Sigmoid colon (tissue), 7 donors: ENCODE results near the gene FASN. TPM values are rescaled to one million over a fixed set of nuclear protein-coding genes. Genes with fewer than 3 reads are reported as not detected.

Source experiments
- DNase-seq: peaks from one replicate; pipeline ENCODE4 v3.0.0-alpha.2; 2019
- H3K27ac ChIP-seq, 4 donors: fragments of 200-600 bp; sonication (generic); one replicate each; pipeline ENCODE4 v1.5.1; 2016 to 2019; ENCODE audit warnings: mild to moderate bottlenecking in 1 of 4
- H3K27me3 ChIP-seq, 3 donors: fragments of 200-600 bp; sonication (generic); one replicate each; pipeline ENCODE4 v1.5.1; 2019; ENCODE audit warnings: mild to moderate bottlenecking in 1 of 3
- H3K36me3 ChIP-seq, 4 donors: fragments of 200-600 bp; sonication (generic); one replicate each; pipeline ENCODE4 v1.5.1; 2016 to 2019
- H3K4me1 ChIP-seq, 4 donors: fragments of 200-600 bp; sonication (generic); one replicate each; pipeline ENCODE4 v1.5.1; 2017 to 2019
- H3K4me3 ChIP-seq, 4 donors: fragments of 200-600 bp; sonication (generic); one replicate each; pipeline ENCODE4 v1.5.1; 2017 to 2019; ENCODE audit warnings: mild to moderate bottlenecking in 2 of 4, moderate library complexity in 1 of 4
- H3K9me3 ChIP-seq, 4 donors: fragments of 200-600 bp in 3 of 4; sonication (generic) in 3 of 4; one replicate each; pipeline versions ENCODE4 v1.5.1 to v1.6.1; 2013 to 2019
- CTCF ChIP-seq, 4 experiments: fragments of 450-650 bp in 3 of 4; fragments of 200-600 bp in 1 of 4; IDR thresholded peaks; one replicate each; pipeline ENCODE4 v1.5.1; 2016 to 2019; ENCODE audit warnings: antibody characterized with exemption in 4 of 4, mild to moderate bottlenecking in 3 of 4, moderate library complexity in 2 of 4
- EP300 ChIP-seq, 4 donors: sonication (generic); formaldehyde crosslinking; IDR thresholded peaks; one replicate each; pipeline ENCODE4 v1.6.1; 2017; ENCODE audit warnings: antibody characterized with exemption in 4 of 4
- POLR2A ChIP-seq, 2 donors: fragments of 450-650 bp; IDR thresholded peaks; one replicate each; pipeline ENCODE4 v1.6.1; 2016; ENCODE audit warnings: antibody characterized with exemption in 2 of 2, mild to moderate bottlenecking in 2 of 2, moderate library complexity in 2 of 2
- POLR2AphosphoS5 ChIP-seq, 4 donors: sonication (generic); formaldehyde crosslinking; IDR thresholded peaks; one replicate each; pipeline ENCODE4 v1.6.1; 2017; ENCODE audit warnings: antibody characterized with exemption in 4 of 4
- WGBS, 2 donors: extraction: QIAGEN DNeasy Blood & Tissue Kit; methylation state at CpG; one replicate each; pipeline ENCODE4 v1.1.7; 2013; 5-methylcytosine and 5-hydroxymethylcytosine counted together
- intact Hi-C: fragments of 100-400 bp; cut with DNase I; formaldehyde crosslinking; loops from one replicate; pipeline ENCODE4 v1.15.1; 2023
- polyA plus RNA-seq, 3 donors: library from polyadenylated mRNA; stranded (reverse); fragments of 200-250 nt; gene quantifications; one replicate each; pipeline ENCODE4 v1.2.3, GENCODE V29; 2013
- total RNA-seq, 4 donors: library from RNA; depleted of rRNA; stranded (reverse); fragments of >200 nt; gene quantifications; one replicate each; pipeline ENCODE4 v1.1.0, GENCODE V29; 2016
- donor health status: healthy with polysubstance abuse.
- donor health status: Bipolar disorder and iron deficiency.
- donor health status: healthy.

FASN gene
- total and polyA plus RNA-seq, 7 donors, result 12.7 to 152 (median 18.0) TPM

GRCh38 chr17:82077617-82078358, 20.2 kb downstream of the FASN start:
- Histone ChIP-seq H3K9me3 (no peaks in the 10 kb centered on the region), H3K27ac (no peak overlapping the region), H3K36me3 (peaks cover 23 to 46% (median 34%) of the 10 kb centered on the region in 4 donors), H3K4me3 (no peak overlapping the region), H3K4me1 (no peaks in the 10 kb centered on the region), H3K27me3 (no peaks in the 10 kb centered on the region)
- intact Hi-C loops, result no loop called here
- TF ChIP-seq POLR2A (IDR thresholded peaks at IDR 0.05) (no peak), POLR2AphosphoS5 (IDR thresholded peaks at IDR 0.05) (no peak), EP300 (IDR thresholded peaks at IDR 0.05) (no peak), CTCF (IDR thresholded peaks at IDR 0.05) (no peak)
- DNase-seq, result no peak
- WGBS, 2 donors, result 73 to 81% methylated on average over 28 of the region's 28 CpGs

- no peaks in the 10 kb centered on the region for H3K27me3 ChIP-seq
- TF ChIP-seq CTCF (IDR thresholded peaks at IDR 0.05) (no peak), POLR2A (IDR thresholded peaks at IDR 0.05) (no peak), POLR2AphosphoS5 (IDR thresholded peaks at IDR 0.05) (no peak), EP300 (IDR thresholded peaks at IDR 0.05) (no peak)
- no peak overlapping the region for H3K4me3 ChIP-seq
- WGBS, 2 donors, result 85% methylated on average over 21 of the region's 21 CpGs
- intact Hi-C loops, result no loop called here
- H3K9me3 ChIP-seq, result no peaks in the 10 kb centered on the region
- H3K4me1 ChIP-seq, result no peaks in the 10 kb centered on the region
- peaks cover 18 to 38% (median 27%) of the 10 kb centered on the region in 4 donors for H3K36me3 ChIP-seq
- no peak overlapping the region for H3K27ac ChIP-seq
- no peak for DNase-seq
Observed at GRCh38 chr17:82076785-82077591, 21.0 kb downstream of the FASN start.

GRCh38 chr17:82076018-82076784, 21.8 kb downstream of the FASN start:
- WGBS, 2 donors, result 83 to 84% methylated on average over 25 of the region's 25 CpGs
- no peak for TF ChIP-seq POLR2A (IDR thresholded peaks at IDR 0.05)
- TF ChIP-seq EP300 (IDR thresholded peaks at IDR 0.05), result no peak
- TF ChIP-seq POLR2AphosphoS5 (IDR thresholded peaks at IDR 0.05), result no peak
- TF ChIP-seq CTCF (IDR thresholded peaks at IDR 0.05), result no peak
- no peaks in the 10 kb centered on the region for H3K9me3 ChIP-seq
- no peak overlapping the region for H3K27ac ChIP-seq
- no peak for DNase-seq
- peaks cover 14 to 30% (median 21%) of the 10 kb centered on the region in 4 donors for H3K36me3 ChIP-seq
- intact Hi-C loops, result no loop called here
- no peaks in the 10 kb centered on the region for H3K4me1 ChIP-seq
- no peaks in the 10 kb centered on the region for H3K27me3 ChIP-seq
- no peak overlapping the region for H3K4me3 ChIP-seq

- TF ChIP-seq EP300 (IDR thresholded peaks at IDR 0.05), result no peak
- TF ChIP-seq POLR2A (IDR thresholded peaks at IDR 0.05), result no peak
- no peak for TF ChIP-seq CTCF (IDR thresholded peaks at IDR 0.05)
- TF ChIP-seq POLR2AphosphoS5 (IDR thresholded peaks at IDR 0.05), result no peak
Observed at GRCh38 chr17:82073446-82073845, 24.6 kb downstream of the FASN start.

More at GRCh38 chr17:82073446-82073845, 24.6 kb downstream of the FASN start:
- H3K27me3 ChIP-seq, result no peaks in the 10 kb centered on the region
- H3K9me3 ChIP-seq, result no peaks in the 10 kb centered on the region
- no peak for DNase-seq
- H3K36me3 ChIP-seq, result peaks cover 0 to 2% (median 0%) of the 10 kb centered on the region in 4 donors
- intact Hi-C loops, result no loop called here
- H3K4me3 ChIP-seq, result no peak overlapping the region
- 85 to 87% methylated on average over 9 of the region's 9 CpGs for WGBS, 2 donors
- H3K27ac ChIP-seq, result no peak overlapping the region
- no peaks in the 10 kb centered on the region for H3K4me1 ChIP-seq
